Activated CD8-positive, alpha-beta memory T cell treated with anti-CD3 and anti-CD28 coated beads for 36 hours (primary cell): ENCODE results near the gene RPS6KB2. TPM values are rescaled to one million over a fixed set of nuclear protein-coding genes. Genes with fewer than 3 reads are reported as not detected.

Source experiments
- CTCF ChIA-PET: fragments of 350-600 bp; sonication (Branson Sonifier 250); formaldehyde crosslinking; loops from one replicate; lab custom pipeline; 2021; ENCODE audit warnings: antibody characterized with exemption; lab: Charles Lee
- POLR2A ChIA-PET: fragments of 350-600 bp; sonication (Branson Sonifier 250); formaldehyde crosslinking; loops from one replicate; lab custom pipeline; 2021; ENCODE audit warnings: antibody characterized with exemption; lab: Charles Lee
- total RNA-seq, 2 experiments: library from RNA; stranded (reverse); gene quantifications; one replicate each; pipeline ENCODE4 v1.2.3, GENCODE V29; 2021

The RPS6KB2 gene
- 10 to 100 TPM; 82.8 to 85.6 TPM for total RNA-seq

DNA sequence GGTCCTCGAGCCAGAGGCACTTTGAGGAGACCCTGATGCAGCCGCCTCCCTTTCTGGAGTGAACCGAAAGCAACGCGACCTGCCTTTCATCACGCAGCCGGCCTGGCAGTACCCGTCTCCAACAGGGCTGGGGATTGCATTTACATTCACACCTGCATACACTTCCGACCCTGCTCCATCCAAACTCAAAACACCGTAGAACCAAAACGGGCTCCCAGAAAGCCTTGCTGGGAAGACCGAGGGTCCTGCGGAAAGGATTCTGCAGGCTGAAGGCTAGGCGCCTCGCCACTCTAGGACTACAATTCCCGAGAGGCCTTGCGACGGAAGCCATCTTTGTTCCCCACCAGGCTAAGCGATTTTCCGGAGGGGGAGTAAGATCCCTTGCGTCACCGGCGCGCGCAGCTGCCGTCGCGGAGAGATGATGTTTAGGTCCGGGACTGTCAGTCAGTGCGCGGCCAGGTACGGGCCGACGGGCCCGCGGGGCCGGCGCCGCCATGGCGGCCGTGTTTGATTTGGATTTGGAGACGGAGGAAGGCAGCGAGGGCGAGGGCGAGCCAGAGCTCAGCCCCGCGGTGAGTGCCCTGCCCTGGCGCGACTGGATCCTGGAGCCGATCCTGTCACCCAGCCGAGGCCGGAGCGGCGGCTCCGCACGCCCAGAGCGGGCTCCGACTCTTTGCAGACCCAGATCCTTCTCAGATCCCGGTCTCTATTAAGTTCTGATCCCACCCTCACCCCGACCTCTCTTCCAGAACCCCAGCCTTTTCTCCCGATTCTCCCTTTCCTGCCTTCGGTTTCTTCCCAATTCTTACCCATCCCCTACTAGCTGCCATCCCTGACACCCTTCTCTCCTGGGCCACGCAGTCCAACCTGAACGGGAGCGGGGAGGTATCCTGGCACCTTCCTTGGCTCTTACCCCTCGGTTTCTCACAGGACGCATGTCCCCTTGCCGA lies at the start of gene RPS6KB2:
Gene RPS6KB2 (plus strand): TSS at position 443 of the 950 bp plus-strand sequence. CDS start 52 bp downstream, at position 495.
- CTCF ChIA-PET, result interaction anchor here (1.0 to 2.5 kb wide), 2 partner anchors 9 to 27 kb away, joined by 3 to 14 read pairs; partner anchors contain the start of genes PPP1CA and PTPRCAP

DNA sequence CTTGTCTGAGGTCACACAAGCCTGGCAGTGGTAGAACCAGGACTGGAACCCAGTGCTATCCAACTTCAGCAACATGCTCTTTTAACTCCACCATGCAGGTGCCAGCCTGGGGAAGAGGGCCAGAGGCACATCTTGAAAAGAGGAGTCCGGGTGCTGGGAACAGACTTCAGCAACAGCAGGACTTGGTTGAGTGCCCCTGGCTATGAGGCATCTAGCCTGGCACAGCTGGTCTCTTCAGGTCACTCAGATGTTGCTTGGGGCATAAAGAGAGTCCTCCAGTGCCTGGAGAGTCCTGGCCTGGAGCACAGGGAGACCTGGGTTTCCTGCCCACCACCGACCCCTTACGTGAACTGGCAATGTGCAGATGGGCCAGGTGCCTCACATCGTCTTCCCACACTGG lies 49.8 kb upstream of the RPS6KB2 start:
- ChIA-PET CTCF (interaction anchor here (2.1 to 19.8 kb wide), 2 partner anchors 20 to 34 kb away, joined by 6 to 601 read pairs; partner anchors contain the start of gene POLD4), POLR2A (no interaction called here)

More for the DNA sequence above, at the start of gene RPS6KB2:
- POLR2A ChIA-PET, result interaction anchor here (0.7 to 2.6 kb wide), 7 partner anchors 8 to 27 kb away, joined by 3 to 27 read pairs (median 5); partner anchors contain the start of genes PPP1CA, PTPRCAP and TBC1D10C

DNA sequence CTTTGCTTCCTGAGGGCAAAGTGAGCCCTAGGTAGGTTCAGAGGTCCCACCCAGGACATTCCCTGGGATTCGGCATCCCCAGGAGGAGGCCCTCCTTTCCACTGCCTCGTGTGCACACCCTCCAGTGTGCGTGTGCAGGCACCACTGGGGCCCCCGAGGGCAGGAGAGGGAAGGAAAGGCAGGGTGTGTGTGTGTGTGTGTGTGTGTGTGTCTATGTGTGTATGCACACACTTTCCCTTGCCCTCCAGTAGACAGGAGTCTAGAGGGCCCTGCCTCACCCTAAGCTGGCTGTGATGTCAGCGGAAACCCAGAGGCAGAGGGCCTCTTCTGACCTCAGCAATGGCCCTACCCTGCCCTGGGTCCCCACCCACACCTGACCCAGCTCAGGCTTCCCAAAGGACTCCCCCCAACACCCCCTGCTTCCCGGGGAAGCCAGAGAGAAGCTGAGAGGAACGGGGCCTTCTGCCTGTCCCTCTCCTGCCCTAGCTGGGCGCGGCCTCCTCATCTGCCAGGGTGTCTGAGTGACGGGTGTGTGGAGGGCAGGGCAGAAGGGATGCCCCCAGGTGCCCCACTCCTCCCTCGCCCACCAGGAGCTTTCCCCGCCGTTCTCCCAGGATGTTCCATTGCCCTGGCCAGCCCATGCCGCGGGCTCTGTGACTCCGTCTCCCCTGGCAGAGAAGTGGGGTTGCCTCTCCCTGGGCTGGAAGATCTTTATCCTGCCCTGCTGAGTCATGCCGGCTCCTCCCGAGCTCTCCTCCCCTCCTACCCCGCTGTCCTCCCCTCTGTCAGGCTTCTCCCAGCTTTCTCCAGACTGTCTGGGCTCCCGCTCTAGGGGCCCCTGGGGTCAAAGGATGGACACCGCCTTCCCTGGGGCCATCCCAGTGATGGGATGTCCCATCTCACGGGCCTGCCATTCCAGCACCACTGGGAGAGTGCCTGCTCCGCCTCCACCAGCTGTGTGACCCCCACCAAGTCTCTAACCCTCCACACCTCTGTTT lies 48.9 kb upstream of the RPS6KB2 start:
- ChIA-PET CTCF (interaction anchor here (0.8 to 19.8 kb wide), 3 partner anchors 9 to 21 kb away, joined by 3 to 601 read pairs (median 4); partner anchors contain the start of gene POLD4), POLR2A (no interaction called here)

DNA sequence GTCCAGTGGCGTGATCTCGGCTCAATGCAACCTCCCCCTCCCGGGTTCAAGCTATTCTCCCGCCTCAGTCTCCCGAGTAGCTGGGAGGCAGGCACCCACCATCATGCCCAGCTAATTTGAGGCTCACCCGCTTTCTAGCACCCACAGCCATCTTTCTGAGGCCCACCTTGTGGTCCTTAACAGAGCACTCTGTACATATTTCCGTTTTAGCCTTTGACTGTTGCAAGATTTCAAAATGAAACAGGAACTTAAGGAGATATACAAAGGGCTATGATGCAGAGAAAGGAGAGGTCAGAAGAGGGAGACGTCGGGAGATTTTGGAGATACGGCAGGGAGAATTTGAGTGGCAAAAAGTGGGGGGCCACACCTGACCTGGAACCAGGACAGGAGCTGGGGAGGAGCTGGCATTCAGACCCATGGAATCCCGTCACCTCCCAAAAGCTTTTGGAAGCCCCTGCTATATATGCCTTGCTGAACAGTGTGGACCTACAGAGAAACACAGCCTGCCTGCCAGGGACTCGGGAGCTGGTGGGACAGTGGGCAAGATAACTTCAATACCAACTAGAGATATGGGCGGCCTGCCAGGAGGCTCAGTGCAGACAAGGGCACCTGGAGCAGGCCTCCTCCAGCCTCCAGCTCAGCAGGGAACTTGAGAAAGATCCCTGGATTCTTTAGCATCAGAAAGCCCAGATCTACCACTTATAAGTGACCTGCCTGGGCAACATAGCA lies 46.9 kb upstream of the RPS6KB2 start:
- ChIA-PET CTCF (interaction anchor here (1.1 to 19.8 kb wide), 15 partner anchors 8 to 142 kb away, joined by 3 to 601 read pairs (median 7); partner anchors contain the start of genes CLCF1, POLD4, PPP1CA and RAD9A), POLR2A (interaction anchor here (1.5 to 1.6 kb wide), 2 partner anchors 26 to 28 kb away, joined by 4 to 5 read pairs; partner anchors contain the start of gene POLD4)

DNA sequence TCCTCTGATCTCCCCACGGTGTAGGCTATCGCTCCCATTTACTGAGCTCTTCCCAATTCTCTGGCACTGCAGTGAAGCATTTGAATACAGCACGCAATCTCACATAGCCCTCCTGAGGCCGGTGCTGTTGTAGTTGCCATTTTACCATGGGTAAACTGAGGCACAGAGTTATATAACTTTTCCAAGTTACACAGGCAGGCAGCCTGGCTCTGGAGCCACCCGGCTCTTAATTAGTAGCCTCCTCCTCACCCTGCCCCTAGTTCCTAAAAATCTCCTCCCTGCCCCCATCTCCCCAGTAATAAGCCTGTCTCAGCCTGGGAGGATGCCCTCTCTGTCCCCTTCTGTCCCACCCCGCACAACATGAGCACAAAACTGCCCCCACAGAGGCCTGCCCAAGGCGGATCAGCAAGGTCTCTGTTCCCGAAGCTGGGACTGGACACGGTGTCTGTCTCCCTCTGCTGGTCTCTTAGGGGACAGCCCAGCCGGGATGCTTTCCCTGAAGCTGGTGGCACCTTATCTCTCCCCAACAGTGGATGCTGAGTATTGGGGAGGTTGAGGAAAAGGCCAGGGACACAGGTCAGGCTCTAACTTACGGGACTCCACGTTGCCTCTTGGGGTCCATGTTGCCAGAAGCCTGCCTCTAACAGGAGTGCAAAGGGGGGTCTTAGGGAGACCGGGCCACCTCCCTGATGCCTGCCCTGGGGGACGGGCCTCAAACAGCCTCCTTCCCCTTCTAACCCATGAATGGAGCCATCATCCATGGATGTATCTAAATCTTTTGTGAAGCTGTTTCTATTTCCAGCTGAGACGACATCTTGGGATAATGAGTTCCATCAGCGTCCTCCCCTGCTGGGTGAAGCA lies 45.8 kb upstream of the RPS6KB2 start:
- ChIA-PET CTCF (interaction anchor here (0.6 to 19.8 kb wide), 33 partner anchors 9 to 159 kb away, joined by 3 to 601 read pairs (median 4); partner anchors contain the start of genes CLCF1, GRK2, POLD4 and PPP1CA), POLR2A (interaction anchor here (0.7 to 1.6 kb wide), 3 partner anchors 27 to 31 kb away, joined by 3 to 5 read pairs (median 4); partner anchors contain the start of gene POLD4)

DNA sequence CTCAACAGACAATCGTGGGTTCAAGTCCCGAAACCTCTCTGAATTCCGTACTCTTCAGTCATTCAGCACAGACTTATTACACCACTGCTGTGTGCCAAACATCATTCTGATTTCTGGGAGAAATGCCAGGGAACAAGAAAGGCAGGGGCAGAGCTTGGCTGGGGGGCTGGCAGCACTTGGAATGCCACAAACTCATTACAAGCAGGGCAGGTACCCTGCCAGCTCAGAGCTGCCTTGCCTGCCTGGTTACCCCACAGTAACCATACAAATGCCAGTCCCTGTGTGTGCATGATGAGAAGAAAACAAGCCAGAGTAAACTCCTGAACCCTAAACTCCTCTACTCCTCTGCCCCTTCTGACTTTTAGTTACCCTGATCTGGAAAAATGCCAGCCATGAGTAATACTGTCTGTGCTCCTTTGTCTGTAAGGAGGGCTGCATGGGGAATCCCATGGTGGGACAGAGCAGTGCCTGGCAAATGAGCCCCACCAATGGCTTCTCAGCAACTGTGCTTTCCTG lies 43.4 kb upstream of the RPS6KB2 start:
- CTCF ChIA-PET, result interaction anchor here (0.5 to 19.8 kb wide), 5 partner anchors 8 to 195 kb away, joined by 3 to 601 read pairs (median 4); partner anchors contain the start of genes CLCF1 and POLD4
- POLR2A ChIA-PET, result no interaction called here

DNA sequence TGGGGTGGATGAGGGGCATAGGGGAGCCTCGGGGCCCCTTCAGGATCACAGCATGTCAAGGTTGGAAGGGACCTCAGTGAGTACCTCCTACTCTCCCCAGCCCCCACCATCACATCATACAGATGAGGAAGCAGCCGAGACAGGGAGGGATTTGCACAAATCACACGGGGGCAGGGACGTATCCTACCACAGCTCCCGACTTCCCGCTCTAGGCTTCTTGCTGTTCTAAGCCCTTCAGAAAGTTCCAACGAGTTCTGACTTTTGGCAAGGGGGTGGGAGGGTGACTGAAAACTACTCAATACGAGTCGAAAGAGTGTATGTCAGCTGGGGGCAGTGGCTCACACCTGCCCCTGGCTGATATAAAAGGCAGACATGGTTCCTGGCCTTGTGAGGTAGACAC lies 41.2 kb upstream of the RPS6KB2 start:
- ChIA-PET CTCF (interaction anchor here (0.7 to 19.8 kb wide), 7 partner anchors 13 to 89 kb away, joined by 3 to 601 read pairs (median 3); partner anchors contain the start of genes CLCF1, POLD4 and PPP1CA), POLR2A (interaction anchor here (0.7 to 1.0 kb wide), 2 partner anchors 8 to 34 kb away, joined by 3 to 5 read pairs; no protein-coding TSS in a partner anchor)

DNA sequence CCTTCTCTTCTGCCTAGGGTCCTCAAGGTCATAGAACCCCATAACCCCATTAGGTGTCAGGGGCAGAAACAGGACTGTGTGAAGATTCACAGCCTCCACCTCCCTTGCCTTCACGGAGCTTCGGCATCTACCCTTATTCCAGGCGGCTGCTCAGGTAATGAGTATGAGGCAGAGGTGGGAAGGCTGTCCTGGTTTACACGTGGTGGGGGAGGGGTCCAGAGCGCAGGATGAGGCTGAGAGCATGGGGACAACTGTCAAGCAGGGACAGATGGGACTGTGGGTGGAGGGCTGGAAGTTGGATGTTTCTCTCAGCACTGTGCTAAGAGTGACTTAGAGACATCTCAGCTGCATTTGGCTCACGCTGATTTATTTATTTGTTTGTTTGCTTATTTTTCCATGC lies 40.8 kb upstream of the RPS6KB2 start:
- POLR2A ChIA-PET, result no interaction called here
- CTCF ChIA-PET, result interaction anchor here (0.7 to 19.8 kb wide), 5 partner anchors 14 to 89 kb away, joined by 3 to 601 read pairs (median 3); partner anchors contain the start of genes POLD4 and PPP1CA

DNA sequence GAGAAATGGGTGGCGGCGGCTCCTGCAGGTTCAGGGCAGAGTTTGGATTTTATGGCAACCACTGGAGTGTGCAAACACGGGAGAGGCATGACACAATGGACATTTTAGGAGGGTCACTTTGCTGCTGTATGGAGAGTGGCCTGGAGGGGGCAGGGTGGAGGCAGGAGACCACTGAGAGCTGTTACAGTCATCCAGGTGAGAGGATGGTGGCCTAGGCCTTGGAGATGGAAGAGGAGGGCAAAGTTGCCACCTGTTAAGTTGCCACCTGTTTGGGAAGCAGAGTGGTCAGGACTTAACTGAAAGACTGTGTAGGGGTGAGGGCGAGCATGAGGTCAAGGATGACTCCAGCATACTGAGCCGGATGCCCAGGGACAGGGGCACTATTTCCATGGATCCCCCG lies 38.8 kb upstream of the RPS6KB2 start:
- ChIA-PET POLR2A (no interaction called here), CTCF (interaction anchor here (1.0 to 4.0 kb wide), 10 partner anchors 9 to 72 kb away, joined by 3 to 24 read pairs (median 5); partner anchors contain the start of genes POLD4, PPP1CA, PTPRCAP and TBC1D10C)

DNA sequence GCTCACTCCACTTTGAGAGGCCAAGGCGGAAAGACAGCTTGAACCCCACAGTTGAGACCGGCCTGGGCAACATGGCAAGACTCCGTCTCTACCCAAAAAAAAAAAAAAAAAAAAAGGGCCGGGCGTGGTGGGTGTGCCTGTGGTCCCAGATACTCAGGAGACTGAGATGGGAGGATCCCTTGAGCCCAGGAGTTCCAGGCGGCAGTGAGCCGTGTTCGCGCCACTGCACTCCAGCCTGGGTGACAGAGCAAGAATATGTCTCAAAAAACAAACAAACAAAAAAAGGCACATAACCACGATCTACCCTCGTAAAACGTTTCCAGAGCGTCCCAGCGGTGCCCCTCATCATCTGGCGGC lies 37.4 kb upstream of the RPS6KB2 start:
- ChIA-PET POLR2A (interaction anchor here (0.7 to 2.4 kb wide), 4 partner anchors 10 to 96 kb away, joined by 8 to 26 read pairs (median 11); partner anchors contain the start of gene PPP1CA), CTCF (interaction anchor here (0.6 to 4.0 kb wide), 7 partner anchors 9 to 98 kb away, joined by 3 to 24 read pairs (median 7); partner anchors contain the start of genes POLD4 and PPP1CA)

DNA sequence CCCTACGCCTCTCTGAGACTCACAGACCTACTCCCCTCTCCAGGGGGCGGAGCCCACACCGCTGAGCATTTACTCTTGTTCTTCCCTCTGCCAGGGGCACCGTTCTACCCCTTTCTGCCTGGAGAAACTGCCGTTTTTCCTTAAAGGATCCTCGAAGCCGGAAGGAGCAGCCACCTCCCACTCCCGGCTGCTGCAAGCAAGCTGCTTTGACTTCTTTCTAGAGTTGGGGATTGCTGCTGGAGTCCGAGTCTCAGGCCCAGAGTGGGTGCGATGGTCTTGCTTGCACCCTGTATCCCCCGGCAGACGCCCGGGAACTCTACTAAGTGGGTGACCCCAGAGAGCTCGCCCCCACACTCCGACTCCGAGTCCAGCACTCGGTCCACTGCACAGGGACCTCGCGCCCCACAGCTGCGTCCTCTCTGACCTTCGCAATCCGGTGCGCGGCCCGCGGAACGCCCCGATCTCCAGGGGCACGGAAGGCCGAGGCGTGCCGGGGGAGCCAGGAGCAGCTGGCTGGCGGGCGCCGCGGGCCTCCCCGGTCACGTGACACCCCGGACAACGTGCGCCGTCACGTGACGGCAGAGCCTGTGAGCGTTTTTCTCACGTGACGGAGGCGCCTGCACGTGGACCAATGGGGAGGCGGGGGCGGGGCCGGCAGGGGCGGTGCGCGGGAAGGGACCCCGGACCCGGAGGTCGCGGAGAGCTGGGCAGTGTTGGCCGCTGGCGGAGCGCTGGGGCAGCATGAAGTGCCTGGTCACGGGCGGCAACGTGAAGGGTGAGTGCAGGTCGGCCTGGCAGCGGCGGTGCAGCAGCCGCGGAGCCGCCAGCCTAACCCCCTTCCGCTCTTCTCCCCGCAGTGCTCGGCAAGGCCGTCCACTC lies 36.8 kb upstream of the RPS6KB2 start, which contains the start of gene RAD9A:
Gene RAD9A (plus strand): TSS at position 683 of the 879 bp plus-strand sequence. CDS start 59 bp downstream, at position 742.
- POLR2A ChIA-PET, result interaction anchor here (0.6 to 2.4 kb wide), 8 partner anchors 9 to 96 kb away, joined by 3 to 26 read pairs (median 4); partner anchors contain the start of genes PPP1CA, PTPRCAP and TBC1D10C

DNA sequence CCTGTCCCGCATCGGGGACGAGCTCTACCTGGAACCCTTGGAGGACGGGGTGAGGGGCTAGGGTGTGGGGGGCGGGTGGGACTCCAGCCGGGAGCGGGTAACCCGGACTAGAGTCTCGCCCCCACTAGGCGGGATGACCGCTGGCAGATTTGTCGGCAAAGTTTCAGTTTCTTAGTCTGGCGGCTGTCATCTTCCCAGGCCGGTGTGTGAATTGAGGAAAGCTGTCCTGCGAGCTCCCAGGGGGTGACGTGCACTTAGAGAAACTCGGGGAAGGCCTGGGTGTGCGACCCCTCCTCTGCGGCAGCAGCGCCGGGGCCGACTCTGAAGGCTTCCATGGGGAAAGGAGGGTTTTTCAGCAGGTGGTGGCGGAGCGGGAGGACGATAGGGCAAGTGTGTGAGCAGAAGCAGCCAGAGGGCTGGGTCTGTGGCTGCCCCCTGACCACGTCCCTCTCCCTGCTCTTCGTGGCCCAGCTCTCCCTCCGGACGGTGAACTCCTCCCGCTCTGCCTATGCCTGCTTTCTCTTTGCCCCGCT lies 36.0 kb upstream of the RPS6KB2 start:
- POLR2A ChIA-PET, result interaction anchor here (0.5 to 2.4 kb wide), 9 partner anchors 9 to 95 kb away, joined by 3 to 26 read pairs (median 4); partner anchors contain the start of genes PPP1CA, PTPRCAP and TBC1D10C
- CTCF ChIA-PET, result interaction anchor here (0.9 to 4.0 kb wide), 12 partner anchors 9 to 130 kb away, joined by 3 to 24 read pairs (median 6); partner anchors contain the start of genes POLD4, PPP1CA and TBC1D10C

More for the DNA sequence above, 36.8 kb upstream of the RPS6KB2 start, which contains the start of gene RAD9A:
- CTCF ChIA-PET, result interaction anchor here (0.9 to 4.0 kb wide), 13 partner anchors 10 to 130 kb away, joined by 3 to 24 read pairs (median 7); partner anchors contain the start of genes POLD4, PPP1CA and TBC1D10C

DNA sequence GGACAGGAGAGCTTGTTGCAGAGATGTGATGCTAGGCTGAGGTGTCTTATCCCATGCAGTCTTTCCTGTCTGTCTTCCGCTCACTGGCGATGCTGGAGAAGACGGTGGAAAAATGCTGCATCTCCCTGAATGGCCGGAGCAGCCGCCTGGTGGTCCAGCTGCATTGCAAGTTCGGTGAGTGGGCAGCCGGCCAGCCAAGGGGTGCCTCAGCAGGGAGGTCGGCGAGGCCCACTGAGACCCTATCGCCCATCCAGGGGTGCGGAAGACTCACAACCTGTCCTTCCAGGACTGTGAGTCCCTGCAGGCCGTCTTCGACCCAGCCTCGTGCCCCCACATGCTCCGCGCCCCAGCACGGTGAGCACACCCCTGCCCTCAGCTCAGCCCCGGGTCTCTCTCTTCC lies 34.9 kb upstream of the RPS6KB2 start:
- ChIA-PET CTCF (interaction anchor here (0.7 to 2.3 kb wide), 4 partner anchors 8 to 75 kb away, joined by 4 to 10 read pairs (median 6); partner anchors contain the start of gene PPP1CA), POLR2A (no interaction called here)

DNA sequence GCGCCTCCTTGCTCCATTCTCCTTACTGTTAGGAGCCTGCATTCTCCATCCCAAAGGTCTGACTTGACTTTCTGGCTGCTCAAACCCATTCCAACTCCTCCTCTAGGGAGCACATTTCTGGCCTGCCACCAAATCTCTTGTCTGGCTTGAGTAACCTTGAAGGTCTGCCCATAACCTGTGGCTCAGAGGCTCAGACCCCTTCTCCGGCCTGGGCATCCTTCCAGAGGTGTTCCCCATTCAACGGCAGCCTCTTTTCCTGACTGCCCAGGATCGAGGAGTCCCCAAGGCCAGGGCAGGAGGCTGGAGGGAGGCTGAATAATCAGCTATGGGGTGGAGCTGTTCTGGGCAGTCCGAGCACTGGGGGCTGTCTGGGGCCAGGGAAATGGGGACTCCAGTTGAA lies 34.3 kb upstream of the RPS6KB2 start:
- ChIA-PET POLR2A (no interaction called here), CTCF (interaction anchor here (0.7 to 0.9 kb wide), 2 partner anchors 9 to 11 kb away, joined by 4 read pairs; partner anchors contain the start of gene TBC1D10C)
